ENCODE measurements around the gene CDK6. TPM values are rescaled to one million over a fixed set of nuclear protein-coding genes. Genes with fewer than 3 reads are reported as not detected.

Gene CDK6
- total RNA-seq, 4 donors from 2014 or later: 18.9 to 30.3 (median 24.2) TPM

GRCh38 chr7:92751902-92752901, 84.2 kb downstream of the CDK6 start:
- ATAC-seq (ENCODE audit: low FRiP score): peak; percentile 91
- TF ChIP-seq CTCF (IDR thresholded peaks at IDR 0.05): no peak
- no peak for DNase-seq (ENCODE audit: low spot score)

GRCh38 chr7:92750946-92751345, 85.4 kb downstream of the CDK6 start:
- ATAC-seq (ENCODE audit: low FRiP score): no peak
- no peak for TF ChIP-seq CTCF (IDR thresholded peaks at IDR 0.05)
- DNase-seq (ENCODE audit: low spot score): no peak

- DNase-seq (ENCODE audit: low spot score) (no peak), ATAC-seq (ENCODE audit: low FRiP score) (no peak)
- no peak for TF ChIP-seq CTCF (IDR thresholded peaks at IDR 0.05)
Measured at GRCh38 chr7:92750447-92750839, 85.9 kb downstream of the CDK6 start.

GRCh38 chr7:92749832-92750446, 86.4 kb downstream of the CDK6 start:
- ATAC-seq (ENCODE audit: low FRiP score): no peak
- TF ChIP-seq CTCF (IDR thresholded peaks at IDR 0.05): no peak
- DNase-seq (ENCODE audit: low spot score): no peak

GRCh38 chr7:92749327-92749755, 87.0 kb downstream of the CDK6 start:
- DNase-seq (ENCODE audit: low spot score) (no peak), ATAC-seq (ENCODE audit: low FRiP score) (no peak)
- TF ChIP-seq CTCF (IDR thresholded peaks at IDR 0.05): no peak

- ATAC-seq (ENCODE audit: low FRiP score) (no peak), DNase-seq (ENCODE audit: low spot score) (no peak)
- no peak for TF ChIP-seq CTCF (IDR thresholded peaks at IDR 0.05)
Measured at GRCh38 chr7:92748495-92748894, 87.9 kb downstream of the CDK6 start.
